Activated CD4-positive, alpha-beta T cell treated with anti-CD3 and anti-CD28 coated beads, Interleukin-2, Interleukin-6, amounts not matched to agents 100 ng/mL and 50 ng/mL, durations not matched to agents 16 hours and 8 hours (primary cell): ENCODE measurements around the gene SAMD9.
"Not testable (repeated sequence)": the region's sequence is repeated elsewhere in the genome, so short reads cannot be mapped to it uniquely, and the experiment has no call there.

ENCODE experiments used
- DNase-seq: peaks from one replicate; pipeline ENCODE4 v3.0.0-alpha.2; 2020

The SAMD9 gene

GRCh38 chr7:93117852-93118530, at the start of gene SAMD9:
Gene SAMD9 (minus strand): TSS chr7:93117979. CDS start chr7:93106097, 11,882 bp downstream.
- DNase-seq = peak; percentile 83

DNA sequence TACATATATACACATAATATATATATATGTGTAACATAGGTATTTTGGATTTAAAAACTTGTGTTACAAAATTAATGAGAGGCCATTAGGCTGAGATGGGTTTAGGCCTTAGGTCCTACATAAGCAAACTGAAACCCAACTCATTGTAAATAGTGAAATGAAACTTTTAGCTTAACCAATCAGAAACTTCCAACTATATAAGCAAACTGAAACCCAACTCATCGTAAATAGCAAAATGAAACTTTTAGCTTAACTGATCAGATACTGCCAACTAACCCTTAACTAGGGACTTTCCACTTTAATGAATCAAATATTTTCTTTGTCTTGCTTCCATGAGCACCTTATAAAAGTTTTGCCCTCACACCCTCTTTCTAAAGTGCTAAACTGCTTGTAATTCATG, 47.7 kb upstream of the SAMD9 start:
- DNase-seq = peak; percentile 32

DNA sequence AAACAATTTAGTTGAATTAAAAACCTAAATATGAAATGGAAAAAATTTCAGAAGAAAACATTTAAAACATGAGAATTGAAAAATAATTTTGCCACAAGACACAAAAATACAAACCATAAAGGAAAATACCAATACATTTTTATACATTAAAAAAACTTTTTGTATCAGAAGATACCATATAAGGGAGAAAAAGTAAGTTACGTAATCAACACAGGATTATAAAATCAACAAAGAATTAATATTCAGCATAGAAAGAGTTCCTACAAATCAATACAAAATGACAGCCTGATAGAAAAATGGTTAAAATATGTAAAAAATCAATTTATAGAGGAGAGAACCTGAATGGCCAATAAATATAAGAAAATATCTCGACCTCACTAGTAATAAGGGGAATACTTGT, 47.0 kb upstream of the SAMD9 start:
- no peak for DNase-seq

GRCh38 chr7:93161181-93161762, 43.5 kb upstream of the SAMD9 start:
- no peak for DNase-seq

DNA sequence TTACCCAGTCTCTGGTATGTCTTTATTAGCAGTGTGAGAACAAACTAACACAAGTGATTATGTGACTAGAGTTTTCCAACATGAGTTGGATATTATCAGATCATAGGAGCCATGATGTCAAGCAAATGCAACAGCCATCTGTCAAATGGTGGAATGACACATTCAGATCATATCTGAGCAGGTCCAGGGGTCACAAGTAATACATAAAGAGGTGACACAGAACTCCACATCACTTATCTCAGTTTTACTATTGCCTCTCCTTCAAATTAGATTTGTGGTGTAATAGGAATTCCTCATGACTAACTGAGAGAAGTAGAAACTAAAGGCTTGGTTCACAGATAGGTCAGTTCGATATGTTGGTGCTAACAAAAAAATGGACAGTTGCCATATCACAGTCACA, 42.6 kb upstream of the SAMD9 start:
- DNase-seq = no peak

DNA sequence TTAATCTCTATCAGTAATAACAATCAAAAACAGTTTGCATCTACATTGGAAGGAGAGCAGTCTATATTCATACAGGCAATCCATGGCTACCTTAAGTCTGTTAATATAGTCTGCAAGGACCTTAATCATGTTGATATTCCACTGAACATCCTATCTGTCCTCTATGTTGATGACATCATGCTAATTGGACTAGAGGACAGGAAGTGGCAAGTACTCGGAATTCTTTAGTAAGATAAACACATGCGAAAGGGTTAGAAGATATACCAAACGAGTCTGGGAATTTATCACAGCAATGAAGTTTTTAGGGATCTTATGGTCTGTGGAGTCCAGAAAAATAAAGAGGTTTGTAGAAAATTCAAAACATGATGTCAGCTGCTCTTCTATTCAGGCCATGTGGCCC, 41.7 kb upstream of the SAMD9 start:
- DNase-seq = no peak

- DNase-seq = no peak
These were observed 39.1 kb upstream of the SAMD9 start for GRCh38 chr7:93156884-93157283.

DNA sequence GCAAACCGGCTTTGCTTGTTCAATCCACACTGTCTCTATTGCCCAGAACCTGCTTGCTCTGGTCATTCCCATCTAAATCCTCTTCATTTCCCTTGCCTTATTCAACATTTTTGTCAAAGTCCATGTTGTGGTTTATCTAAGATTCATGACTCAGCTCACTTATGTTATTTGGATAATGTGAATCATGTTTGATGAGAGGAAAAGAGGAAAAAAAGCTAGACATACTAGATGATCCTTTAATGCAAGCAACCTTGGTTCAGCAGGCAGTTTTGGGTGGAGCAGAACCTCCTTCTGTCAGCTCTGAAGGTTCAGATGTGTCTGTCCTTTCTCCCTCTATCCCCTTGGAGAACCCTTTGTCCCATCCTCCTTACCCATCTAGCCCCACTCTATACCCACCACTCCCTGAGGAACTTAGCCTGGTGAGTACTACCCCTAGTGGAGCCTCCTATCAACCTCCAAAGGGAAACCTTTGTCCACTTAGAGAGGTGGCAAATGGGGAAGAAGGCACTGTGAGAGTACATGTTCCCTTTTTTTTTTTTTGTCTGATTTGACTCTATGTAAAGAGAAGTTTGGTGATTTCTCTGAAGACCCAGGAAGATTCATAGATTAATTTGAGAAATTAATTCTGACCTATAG, 32.5 kb upstream of the SAMD9 start:
- DNase-seq = no peak

DNA sequence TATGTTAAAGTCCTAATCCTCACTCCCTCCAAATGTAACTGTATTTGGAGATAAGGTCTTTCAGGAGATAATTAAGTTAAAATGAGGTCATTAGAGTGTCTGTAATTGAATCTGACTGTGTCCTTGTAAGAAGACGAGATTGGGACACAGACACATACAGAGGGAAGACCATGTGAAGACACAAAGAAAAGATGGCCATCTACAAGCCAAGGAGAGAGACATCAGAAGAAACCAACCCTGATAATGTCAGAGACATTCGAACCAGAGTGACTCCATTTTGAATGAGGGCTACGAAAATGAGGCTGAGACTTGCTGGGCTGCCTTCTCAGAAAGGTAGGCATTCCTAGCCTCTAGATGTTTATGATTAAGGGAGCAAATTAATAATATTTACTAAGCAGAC, 30.9 kb upstream of the SAMD9 start:
- no peak for DNase-seq

DNA sequence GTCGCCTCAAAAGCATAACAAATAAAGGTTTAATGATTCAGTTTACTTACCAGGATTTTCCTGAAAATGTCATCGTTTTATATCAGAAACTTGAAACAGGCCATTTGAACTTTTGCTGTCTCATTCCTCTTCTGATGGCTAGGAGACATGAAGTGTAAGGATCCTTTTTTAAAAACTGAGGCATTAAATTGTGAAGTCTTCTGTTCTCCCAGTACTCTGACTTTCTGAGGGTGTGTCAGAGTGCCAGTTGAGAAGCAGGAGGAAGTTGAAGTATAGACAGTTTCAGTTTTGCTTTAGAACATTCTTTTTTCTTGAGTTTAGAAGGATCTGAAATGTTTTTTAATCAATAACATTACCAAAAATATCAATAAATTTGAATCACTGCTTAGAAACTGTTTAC, 30.4 kb upstream of the SAMD9 start, which contains the start of gene SAMD9L:
TSS of gene SAMD9L (minus strand) at position 242 of the 400 bp plus-strand sequence. CDS start 12,414 bp downstream, outside the sequence.
- DNase-seq = peak; percentile 38

DNA sequence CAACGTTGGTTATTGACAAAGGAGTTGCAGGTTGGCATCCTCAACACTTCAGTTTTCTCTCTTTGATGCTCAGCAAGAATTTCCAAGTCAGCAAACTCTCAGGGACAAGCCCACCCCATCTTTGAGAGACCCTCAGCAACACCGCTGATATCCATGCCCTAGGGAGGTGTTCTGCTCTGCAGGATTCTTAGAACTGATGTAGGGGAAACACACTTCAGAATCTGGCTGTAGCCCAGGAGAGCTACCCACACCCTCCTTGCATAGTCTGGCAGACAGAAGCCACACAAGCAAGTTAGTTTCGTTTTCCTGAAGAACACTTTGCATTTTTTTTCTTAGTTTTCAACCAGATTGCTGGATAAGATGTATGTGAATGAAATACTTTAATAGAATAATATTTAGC, 29.6 kb upstream of the SAMD9 start:
- DNase-seq = peak; percentile 61

GRCh38 chr7:93146472-93147141, 28.8 kb upstream of the SAMD9 start:
- peak; percentile 13 for DNase-seq

GRCh38 chr7:93146036-93146435, 28.3 kb upstream of the SAMD9 start:
- no peak for DNase-seq

DNA sequence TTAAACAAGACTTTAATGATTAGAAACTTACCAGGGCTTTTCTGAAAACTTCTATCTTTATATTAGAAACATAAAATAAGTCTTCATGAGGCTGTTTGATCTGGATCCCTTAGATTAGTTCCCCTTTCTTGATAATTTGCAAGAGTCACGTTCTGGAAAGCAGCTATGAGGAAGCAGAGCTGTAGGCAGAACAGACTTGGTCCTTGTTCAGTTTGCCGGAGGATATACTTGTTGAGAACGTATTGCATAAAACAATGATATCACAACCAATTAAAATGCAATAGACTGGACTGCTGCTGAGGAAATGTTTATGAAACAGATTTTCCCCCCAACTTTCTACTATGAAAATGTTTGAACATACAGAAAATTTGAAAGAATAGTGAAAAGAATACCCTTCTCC, 27.6 kb upstream of the SAMD9 start:
- no peak for DNase-seq

GRCh38 chr7:93142127-93142526, 24.3 kb upstream of the SAMD9 start:
- no peak for DNase-seq

GRCh38 chr7:93140582-93141191, 22.9 kb upstream of the SAMD9 start:
- no peak for DNase-seq

DNA sequence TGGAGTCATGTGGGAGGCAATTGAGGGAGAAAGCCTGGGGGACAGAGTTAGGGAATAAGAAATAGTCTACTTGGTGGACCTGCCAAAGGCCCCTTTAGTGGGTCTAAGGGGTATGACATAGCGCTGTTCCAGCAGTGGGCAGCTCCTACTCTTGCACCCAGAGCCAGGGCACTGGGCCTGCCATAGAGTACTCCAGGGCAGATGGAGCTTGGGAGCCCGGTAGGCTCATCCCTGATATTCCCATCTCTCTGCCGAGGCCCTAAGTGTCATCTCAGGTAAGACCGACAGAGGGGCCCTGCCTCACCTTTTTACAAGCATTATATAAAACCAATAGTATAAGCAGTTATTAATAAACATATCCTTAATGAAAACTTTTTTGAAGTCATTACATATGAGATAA, 20.8 kb upstream of the SAMD9 start:
- DNase-seq = no peak

DNA sequence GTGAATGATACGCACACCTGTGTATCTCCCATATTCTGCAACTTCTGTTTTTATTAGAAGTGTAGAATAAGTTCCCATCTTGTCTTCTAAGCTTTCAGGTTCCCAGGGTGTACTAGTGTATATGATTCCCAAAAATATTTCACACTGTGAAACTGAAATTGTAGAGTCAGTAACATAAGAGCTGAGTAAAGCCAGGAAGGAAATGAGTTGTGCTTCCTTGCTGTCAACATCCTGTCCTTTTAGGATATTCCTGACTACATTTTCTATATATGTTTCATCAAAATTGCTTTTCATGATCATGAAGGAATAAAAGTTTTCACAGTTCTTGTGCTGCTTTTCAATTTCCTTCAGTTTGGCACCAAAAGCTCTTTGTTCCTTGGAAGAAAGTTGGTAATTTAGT, 15.2 kb upstream of the SAMD9 start:
- no peak for DNase-seq

DNA sequence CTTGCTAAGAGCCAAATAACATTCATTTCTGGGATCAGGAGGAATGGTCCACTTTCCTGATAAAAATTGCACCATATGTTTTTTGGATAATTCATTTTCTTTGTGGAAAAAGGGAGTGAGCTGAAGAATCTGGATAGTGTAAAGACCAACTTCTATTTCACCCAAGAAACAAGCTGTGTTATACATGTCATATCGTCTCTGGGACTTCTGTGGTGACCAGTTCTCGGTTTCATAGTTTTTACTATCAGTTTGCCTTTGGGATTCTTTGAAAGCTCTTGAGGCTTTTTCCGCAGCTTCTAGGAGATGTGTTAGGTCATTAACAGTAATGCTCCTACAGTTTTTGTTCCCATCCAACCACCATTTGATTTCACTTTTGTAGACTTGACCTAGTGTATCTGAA, 14.4 kb upstream of the SAMD9 start:
- no peak for DNase-seq

- not testable (repeated sequence) for DNase-seq
These were observed 9.2 kb upstream of the SAMD9 start for GRCh38 chr7:93126954-93127353.

- not testable (repeated sequence) for DNase-seq
These were observed 5.8 kb upstream of the SAMD9 start for GRCh38 chr7:93123532-93123931.

GRCh38 chr7:93120592-93121549, 3.1 kb upstream of the SAMD9 start:
- no peak for DNase-seq
